ENCODE data around the gene TP53I13. TPM values are rescaled to one million over a fixed set of nuclear protein-coding genes. Genes with fewer than 3 reads are reported as not detected.

The TP53I13 gene
- total and polyA plus RNA-seq, 2 donors (not counting 3 experiments of a cell fraction or from before 2014, with no cell fraction given): 41.1 to 42.7 TPM

DNA sequence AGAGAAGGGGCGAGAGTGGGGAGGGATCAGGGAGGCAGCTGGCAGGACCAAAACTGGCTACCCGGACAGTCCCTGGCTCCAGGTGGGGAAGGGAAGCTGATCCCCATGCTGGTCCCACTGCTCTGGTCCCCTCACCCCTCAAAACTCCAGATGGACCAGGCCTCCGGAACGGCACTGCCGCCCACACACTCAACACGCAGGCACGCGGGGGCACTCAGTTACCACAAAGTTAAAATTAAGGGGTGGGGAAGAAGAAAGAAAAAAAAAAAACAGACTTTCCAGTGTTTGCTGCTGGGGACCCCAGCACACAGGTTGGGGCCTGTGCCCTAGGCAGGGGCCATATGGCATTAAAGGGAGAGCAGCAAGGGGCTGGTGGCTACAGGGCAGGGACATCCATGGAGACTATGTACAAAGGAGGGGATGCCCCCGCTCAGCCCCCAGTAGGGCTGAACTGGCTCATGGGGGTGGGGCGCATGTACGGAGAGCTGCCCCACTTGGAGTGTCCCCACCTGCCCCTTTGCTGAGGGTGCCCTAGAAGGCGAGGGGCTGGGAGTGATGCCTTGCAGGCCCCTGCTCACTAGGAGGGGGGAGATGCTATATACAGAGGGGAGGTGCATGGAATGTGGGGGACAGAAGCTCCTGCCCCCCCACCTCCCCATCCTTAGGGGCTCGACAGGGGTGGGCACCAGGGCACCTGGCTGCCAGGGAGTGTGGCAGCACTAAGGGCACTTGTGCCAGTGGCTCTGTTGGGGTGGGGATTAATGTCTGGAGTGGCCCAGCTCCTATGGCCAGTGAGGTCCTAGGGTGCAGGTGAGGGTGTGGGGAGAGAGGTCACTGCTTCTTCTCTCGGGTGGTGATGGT lies 5.6 kb downstream of the TP53I13 start:
- Histone ChIP-seq H3K9me1 (replicated peaks; ENCODE audit: control insufficient read depth, extremely low read depth, insufficient read depth, low read length) (no peaks in the 10 kb centered on the region), H3K4me2 (ENCODE audit: insufficient read depth, low read length) (no peak overlapping the region), H3K79me2 (ENCODE audit: control insufficient read depth, insufficient read depth, low read length) (no peaks in the 10 kb centered on the region), H3K4me1 (ENCODE audit: control insufficient read depth, extremely low read depth, insufficient read depth, low read length) (peaks cover 9% of the 10 kb centered on the region), H2AFZ (ENCODE audit: low read depth, low read length) (no peak overlapping the region), H4K20me1 (replicated peaks; ENCODE audit: control insufficient read depth, extremely low read depth, insufficient read depth, low read length) (no peaks in the 10 kb centered on the region), H3K36me3 (ENCODE audit: control insufficient read depth in 2 of 2, extremely low read depth in 1 of 2, insufficient read depth in 2 of 2, low read length in 2 of 2) (peaks cover 12 to 51% of the 10 kb centered on the region in 2 experiments), H3K27me3 (ENCODE audit: control insufficient read depth in 2 of 2, insufficient read depth in 2 of 2, low read length in 2 of 2) (no peaks in the 10 kb centered on the region), H3K4me3 (replicated peaks in 1 of 3; ENCODE audit: insufficient read depth in 1 of 3, low read depth in 1 of 3, low read length in 3 of 3) (no peak overlapping the region), H3K9ac (replicated peaks; ENCODE audit: extremely low read depth, insufficient read depth, low read length) (no peak overlapping the region), H3K9me3 (replicated peaks; ENCODE audit: control insufficient read depth, insufficient read depth, low read length) (no peaks in the 10 kb centered on the region), H3K27ac (ENCODE audit: insufficient read depth, low read depth, low read length) (no peak overlapping the region)
- POLR2A ChIA-PET: no interaction called here
- dilution Hi-C loops (cut with MboI; ENCODE audit: extremely low pct_ligation_motif_present, low sequenced_read_pairs) (no loop called here), intact Hi-C loops (cut with micrococcal nuclease) (loop anchor here (1.0 kb wide), 1 partner anchor 204 kb away; no protein-coding TSS in a partner anchor)
- no TSS peak for BruUV-seq (replicated peaks)
- TF ChIP-seq POLR2A (IDR thresholded peaks at IDR 0.05; ENCODE audit: low read depth, low read length) (no peak), MYC (IDR thresholded peaks at IDR 0.05; ENCODE audit: low read depth, low read length) (no peak), GATA2 (IDR thresholded peaks at IDR 0.05; ENCODE audit: insufficient read depth, insufficient read length, low read depth, low read length) (no peak), POLR2AphosphoS5 (IDR thresholded peaks at IDR 0.05; ENCODE audit: insufficient read depth, low read depth, low read length) (no peak), EZH2 (IDR thresholded peaks at IDR 0.05; ENCODE audit: borderline replicate concordance, low read depth, low read length, severe bottlenecking) (no peak), FOS (IDR thresholded peaks at IDR 0.05; ENCODE audit: borderline replicate concordance, insufficient read depth, low read length) (no peak)
- TF ChIP-seq, protein P1, sequence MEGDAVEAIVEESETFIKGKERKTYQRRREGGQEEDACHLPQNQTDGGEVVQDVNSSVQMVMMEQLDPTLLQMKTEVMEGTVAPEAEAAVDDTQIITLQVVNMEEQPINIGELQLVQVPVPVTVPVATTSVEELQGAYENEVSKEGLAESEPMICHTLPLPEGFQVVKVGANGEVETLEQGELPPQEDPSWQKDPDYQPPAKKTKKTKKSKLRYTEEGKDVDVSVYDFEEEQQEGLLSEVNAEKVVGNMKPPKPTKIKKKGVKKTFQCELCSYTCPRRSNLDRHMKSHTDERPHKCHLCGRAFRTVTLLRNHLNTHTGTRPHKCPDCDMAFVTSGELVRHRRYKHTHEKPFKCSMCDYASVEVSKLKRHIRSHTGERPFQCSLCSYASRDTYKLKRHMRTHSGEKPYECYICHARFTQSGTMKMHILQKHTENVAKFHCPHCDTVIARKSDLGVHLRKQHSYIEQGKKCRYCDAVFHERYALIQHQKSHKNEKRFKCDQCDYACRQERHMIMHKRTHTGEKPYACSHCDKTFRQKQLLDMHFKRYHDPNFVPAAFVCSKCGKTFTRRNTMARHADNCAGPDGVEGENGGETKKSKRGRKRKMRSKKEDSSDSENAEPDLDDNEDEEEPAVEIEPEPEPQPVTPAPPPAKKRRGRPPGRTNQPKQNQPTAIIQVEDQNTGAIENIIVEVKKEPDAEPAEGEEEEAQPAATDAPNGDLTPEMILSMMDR (IDR thresholded peaks at IDR 0.05; ENCODE audit: extremely low read depth in 1 of 2, insufficient read depth in 1 of 2, low read depth in 1 of 2, low read length in 2 of 2): no peak
- TF ChIP-seq, protein P2, sequence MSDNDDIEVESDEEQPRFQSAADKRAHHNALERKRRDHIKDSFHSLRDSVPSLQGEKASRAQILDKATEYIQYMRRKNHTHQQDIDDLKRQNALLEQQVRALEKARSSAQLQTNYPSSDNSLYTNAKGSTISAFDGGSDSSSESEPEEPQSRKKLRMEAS (IDR thresholded peaks at IDR 0.05; ENCODE audit: insufficient read depth, insufficient read length): no peak
- no peak for DNase-seq (ENCODE audit: low read depth, low spot score)
- CTCF ChIA-PET: interaction anchor here (0.6 to 9.4 kb wide), 9 partner anchors 12 to 234 kb away, joined by 3 to 152 read pairs (median 6); partner anchors contain the start of gene ANKRD13B
- FAIRE-seq: no peak
